NCI-H526 (cell line): ENCODE results near the gene RPS3A.
"Not testable (repeated sequence)": the region's sequence is repeated elsewhere in the genome, so short reads cannot be mapped to it uniquely, and the experiment has no call there.

Experiments used
- DNase-seq, 2 experiments: peaks; one replicate each; lab custom pipeline; 2025; lab: John Stamatoyannopoulos, UW

RPS3A gene

DNA sequence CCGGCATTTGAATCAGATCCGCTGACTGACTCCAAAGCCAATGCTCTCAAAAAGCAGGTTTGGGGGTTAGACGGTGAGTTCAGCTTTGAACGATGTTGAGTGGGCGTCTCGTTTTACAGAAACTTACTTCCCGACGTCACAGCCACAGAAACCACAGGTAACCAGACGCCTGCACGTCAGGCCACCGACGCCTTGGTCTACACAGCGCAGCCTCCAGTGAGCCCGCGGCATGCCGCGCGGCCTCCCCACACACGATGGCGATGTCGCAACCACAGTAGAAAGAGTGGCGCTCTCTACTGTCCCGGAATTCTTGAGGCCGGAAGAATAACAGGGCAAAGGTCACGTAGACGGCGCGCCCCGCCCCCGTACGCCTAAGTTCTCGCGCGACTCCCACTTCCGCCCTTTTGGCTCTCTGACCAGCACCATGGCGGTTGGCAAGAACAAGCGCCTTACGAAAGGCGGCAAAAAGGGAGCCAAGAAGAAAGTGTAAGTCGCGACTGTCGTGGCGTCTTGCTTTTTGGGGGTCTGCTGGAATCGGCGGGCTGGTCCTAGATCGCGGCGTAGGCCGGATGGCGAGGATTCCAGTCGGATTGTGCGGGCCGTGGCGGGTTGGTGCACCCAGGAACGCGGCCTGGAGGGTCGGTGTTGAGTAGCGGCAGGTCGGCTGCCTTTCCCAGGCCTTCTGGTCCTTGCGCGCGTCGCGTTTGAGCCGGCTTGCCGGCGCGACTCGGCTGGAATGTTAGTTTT, at the start of gene RPS3A:
TSS of gene RPS3A (plus strand) at position 400 of the 747 bp plus-strand sequence. CDS start at position 425, 25 bp downstream.
- DNase-seq, result peak; percentile 90 to 97

- no peak for DNase-seq
Measured at GRCh38 chr4:151052785-151053184, 46.6 kb upstream of the RPS3A start.

- no peak for DNase-seq
Measured at GRCh38 chr4:151055539-151055938, 43.9 kb upstream of the RPS3A start.

DNA sequence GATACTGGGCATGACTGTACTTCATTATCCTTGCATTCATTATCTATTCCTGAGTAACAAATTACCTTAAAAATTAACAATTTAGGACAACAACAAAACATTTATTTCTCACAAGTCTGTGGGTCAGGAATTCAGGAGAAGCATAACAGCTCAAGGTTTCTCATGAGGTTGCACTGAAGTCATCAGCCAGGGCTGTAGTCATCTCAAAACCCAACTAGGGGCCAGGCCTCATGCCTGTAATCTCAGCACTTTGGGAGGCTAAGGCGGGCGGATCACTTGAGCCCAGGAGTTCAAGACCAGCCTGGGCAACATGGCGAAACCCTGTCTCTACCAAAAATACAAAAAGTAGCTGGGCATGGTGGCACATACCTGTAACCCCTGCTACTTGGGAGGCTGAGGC, 36.3 kb upstream of the RPS3A start:
- DNase-seq, result not testable (repeated sequence)

- no peak for DNase-seq
Measured at GRCh38 chr4:151067316-151067970, 32.0 kb upstream of the RPS3A start.

- DNase-seq, result no peak
Measured at GRCh38 chr4:151074416-151074916, 25.0 kb upstream of the RPS3A start.

- not testable (repeated sequence) for DNase-seq
Measured at GRCh38 chr4:151077978-151078377, 21.4 kb upstream of the RPS3A start.

DNA sequence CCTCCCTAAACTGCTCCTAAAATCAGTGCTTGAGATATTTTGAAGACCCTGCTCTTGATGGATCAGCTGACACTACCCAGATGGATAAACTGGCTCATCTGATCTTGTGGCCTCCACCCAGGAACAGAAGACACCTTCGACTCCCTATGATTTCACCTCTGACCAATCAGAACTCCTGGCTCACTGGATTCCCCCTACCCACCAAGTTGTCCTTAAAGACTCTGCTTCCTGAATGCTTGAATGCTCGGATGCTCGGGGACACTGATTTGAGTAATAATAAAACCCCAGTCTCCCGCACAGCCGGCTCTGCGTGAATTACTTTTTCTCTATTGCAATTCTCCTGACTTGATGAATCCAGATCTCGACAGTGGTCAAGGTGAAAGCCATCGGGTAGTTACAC, 12.0 kb upstream of the RPS3A start:
- no peak for DNase-seq

DNA sequence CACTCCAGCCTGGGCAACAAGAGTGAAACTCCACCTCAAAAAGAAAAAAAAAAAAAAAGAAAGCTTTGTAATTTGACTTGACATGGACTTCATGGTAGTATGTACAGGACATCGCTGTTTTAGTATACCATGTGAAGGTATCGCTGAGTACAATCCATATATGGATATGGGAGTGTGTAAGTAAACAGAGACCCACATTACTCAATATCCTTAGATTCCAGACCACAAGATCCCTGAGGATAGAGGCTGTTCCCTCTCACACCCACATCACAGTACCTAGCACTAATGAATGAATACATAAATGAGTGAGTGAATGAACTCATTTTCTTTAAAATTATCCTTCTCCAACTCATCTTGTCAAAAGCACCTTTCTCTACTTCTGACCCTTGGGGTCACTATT, 8.4 kb upstream of the RPS3A start:
- DNase-seq, result no peak

GRCh38 chr4:151092488-151092887, 6.9 kb upstream of the RPS3A start:
- no peak for DNase-seq

DNA sequence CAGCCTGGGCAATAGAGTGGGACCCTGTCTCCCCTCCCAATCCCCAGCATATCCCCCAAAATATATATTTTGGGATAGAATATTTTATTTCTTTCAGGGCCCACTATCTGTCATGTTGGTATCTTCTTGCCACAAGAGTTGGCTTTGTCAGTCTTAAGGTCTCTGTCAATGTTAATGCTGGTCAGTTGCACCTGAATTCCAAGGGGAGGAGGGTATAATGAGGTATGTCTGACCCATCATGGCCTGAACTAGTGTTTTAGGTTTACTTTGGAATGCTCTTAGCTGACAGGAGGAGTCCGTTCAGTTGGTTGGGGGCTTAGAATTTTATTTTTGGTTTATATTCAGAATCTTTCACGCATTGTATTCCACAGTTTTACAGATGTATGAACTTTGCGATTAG, 6.2 kb upstream of the RPS3A start:
- no peak for DNase-seq

DNA sequence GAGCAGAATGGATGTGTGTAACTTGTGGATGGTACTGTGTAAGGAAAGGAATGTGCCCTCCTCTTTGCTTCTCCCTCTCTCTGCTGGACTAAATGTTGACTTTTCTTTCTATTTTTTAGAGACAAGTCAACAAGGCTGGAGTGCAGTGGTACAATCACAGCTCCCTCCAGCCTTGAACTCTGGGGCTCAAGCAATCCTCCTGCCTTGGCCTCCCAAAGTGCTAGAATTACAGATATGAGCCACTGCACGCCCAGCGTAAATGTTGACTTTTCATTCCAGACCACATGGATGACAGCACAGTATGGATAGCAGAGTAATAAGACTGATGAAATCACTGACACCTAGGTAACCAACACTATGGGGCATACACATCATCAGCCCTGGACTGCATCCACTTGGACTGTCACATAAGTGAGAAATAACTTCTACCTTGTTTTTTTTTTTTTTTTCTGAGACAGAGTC, 5.1 kb upstream of the RPS3A start:
- DNase-seq, result no peak

- DNase-seq, result no peak
Measured at GRCh38 chr4:151095142-151095541, 4.3 kb upstream of the RPS3A start.

- no peak for DNase-seq
Measured at GRCh38 chr4:151097759-151098158, 1.7 kb upstream of the RPS3A start.

- DNase-seq, result peak in 1 of 2 experiments; percentile 73
Measured at GRCh38 chr4:151098979-151099228, 524 bp upstream of the RPS3A start.

- peak in 1 of 2 experiments; percentile 56 for DNase-seq
Measured at GRCh38 chr4:151099976-151100417, 569 bp downstream of the RPS3A start.

DNA sequence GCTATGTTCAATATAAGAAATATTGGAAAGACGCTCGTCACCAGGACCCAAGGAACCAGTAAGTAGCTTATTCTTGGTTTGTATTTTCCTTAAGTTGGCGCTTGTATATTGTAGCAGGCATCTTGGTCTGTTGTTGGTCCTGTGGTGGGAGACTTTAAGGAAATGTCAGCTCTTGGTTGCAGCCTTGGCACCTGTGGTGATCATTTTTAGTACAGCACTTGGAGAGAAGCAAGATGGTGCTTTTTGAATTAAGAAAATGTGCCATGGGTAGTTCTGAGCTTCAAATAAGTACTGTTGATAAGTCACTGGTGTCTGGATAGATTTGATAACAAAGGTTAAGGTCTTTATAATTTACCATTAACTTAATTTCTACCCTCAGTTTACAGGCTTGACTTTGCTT, 1.1 kb downstream of the RPS3A start:
- no peak for DNase-seq

DNA sequence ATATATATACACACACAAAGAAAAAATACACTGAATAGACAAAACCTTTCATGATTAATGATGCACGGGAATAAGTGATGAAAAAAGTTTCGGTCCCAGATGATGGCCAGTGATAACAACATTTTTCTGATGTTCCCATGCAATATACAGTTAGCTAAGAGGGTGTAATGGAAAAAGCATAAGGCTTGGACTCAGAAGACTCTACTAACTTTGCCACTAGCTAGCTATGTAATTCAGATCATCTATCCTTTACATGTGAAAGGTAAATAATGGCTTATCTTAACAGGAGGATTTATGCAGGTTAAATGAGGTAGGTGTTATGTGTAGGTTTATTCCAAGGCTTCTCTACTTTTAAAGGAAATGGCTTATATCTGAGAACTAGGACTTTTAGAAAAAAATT, 4.3 kb downstream of the RPS3A start:
- DNase-seq, result no peak

DNA sequence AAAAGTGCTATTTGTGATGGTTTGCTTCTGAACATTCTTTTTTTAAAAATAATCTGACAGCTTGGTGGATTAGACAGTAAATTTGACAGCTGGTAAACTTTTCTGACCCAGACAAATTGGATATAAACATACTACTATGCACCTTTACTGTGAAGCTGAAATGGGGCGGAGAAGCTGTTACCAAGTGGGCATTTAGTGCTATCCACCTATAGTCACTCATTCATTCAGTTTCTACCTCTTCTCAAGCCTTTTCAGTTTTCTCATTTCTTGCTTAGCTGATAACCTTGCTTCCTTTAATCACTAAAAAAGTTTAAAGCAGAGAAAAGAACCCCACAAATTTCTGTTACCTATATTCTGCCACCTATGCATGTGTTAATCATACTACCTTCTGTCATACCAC, 5.2 kb downstream of the RPS3A start:
- no peak for DNase-seq

DNA sequence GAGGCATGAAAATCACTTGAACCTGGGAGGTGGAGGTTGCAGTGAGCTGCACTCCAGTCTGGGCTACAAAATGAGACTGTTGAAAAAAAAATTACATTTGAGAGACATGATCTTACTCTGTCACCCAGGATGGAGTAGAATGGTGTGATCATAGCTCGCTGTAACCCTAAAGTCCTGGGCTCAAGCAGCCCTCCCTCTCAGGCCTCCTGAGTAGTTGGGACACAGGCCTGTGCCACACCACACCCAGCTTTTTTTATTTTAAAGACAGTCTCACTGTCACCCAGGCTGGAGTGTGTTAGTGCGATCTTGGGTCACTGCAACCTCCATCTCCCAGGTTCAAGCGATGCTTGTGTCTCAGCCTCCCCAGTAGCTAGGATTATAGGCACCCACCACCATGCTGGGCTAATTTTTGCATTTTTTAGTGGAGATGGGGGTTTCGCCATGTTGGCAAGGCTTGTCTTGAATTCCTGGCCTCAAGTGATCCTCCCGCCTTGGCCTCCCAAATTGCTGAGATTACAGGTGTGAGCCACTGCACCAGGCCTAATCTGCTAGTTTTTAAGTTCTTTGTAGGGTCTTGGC, 6.1 kb downstream of the RPS3A start:
- DNase-seq, result no peak

DNA sequence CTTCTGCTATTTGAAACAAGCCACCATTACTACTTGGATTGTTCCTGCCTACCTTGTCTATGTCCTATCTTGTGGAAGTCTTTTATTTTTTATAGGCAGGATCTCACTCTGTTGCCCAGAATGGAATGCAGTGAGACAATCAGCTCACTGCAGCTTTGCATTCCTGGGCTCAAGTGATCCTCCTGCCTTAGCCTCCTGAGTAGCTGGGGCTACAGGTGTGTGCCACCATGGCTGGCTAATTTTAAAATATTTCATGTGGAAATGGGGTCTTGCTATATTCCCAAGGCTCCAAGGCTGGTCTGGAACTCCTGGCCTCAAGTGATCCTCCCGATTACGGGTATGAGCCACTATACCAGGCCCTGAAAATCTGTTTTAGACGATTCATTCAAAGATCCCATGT, 7.6 kb downstream of the RPS3A start:
- DNase-seq, result no peak

DNA sequence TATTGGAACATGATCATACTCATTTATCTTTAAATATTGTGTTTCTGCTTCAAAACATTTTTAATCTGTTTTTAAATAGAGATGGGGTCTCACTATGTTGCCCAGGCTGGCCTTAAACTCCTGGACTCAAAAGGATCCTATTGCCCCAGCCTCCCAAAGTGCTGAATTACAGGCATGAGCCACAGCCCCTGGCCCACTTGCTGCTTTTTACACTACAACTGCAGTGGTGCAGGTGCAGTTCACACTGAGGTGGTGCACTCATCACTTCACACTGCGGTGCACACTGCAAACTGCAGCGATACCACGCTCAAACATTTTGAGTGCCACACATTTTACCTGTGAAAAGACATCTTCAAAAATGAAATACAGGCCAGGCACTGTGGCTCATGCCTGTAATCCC, 10.8 kb downstream of the RPS3A start:
- DNase-seq, result no peak

DNA sequence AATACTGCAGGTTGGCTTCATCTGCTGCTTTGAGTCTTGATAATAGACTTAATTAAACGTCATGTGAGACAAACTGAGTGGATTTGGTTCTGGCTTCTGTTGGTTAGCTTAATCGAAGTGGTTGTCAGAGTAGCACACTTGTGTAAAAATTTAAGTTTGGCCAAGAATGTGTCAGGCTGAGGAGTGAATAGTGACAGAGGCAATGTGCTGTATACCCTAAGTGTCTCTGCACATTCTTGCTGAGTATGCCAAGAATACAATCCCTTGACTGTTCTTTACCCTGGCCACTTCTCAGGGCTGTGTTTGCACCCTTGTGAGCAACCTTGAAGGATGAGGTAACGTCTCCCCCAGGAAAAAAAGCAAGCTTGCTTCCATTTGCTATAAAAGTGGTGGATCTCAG, 14.9 kb downstream of the RPS3A start:
- DNase-seq, result no peak
